ENCODE results near the gene FBXW2.

The FBXW2 gene

GRCh38 chr9:120713257-120714087, 79.7 kb downstream of the FBXW2 start:
- peak; percentile 35 for DNase-seq

DNA sequence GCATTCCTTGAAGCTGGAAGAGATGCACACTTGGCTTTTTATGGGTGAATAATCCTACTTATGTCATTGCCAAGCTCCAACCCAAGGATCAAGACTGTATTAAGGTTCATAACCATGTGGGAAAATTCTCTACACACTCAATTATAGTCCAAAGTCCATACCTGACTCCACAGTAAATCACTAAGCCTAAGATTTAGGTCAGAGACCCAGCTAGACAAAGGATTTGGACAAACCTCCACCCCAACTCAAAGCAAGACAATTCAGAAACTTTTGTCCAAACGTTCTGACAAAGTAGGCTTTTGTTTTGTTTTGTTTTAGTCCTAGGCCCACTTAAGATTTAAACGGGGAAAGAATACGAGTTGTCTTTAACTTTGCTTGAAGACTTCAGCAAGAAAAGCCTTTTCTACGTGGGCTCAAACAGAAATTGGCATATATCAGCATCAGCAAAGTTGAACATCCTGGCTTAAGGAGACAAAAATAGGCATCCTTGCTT, 80.6 kb downstream of the FBXW2 start:
- DNase-seq: no peak

DNA sequence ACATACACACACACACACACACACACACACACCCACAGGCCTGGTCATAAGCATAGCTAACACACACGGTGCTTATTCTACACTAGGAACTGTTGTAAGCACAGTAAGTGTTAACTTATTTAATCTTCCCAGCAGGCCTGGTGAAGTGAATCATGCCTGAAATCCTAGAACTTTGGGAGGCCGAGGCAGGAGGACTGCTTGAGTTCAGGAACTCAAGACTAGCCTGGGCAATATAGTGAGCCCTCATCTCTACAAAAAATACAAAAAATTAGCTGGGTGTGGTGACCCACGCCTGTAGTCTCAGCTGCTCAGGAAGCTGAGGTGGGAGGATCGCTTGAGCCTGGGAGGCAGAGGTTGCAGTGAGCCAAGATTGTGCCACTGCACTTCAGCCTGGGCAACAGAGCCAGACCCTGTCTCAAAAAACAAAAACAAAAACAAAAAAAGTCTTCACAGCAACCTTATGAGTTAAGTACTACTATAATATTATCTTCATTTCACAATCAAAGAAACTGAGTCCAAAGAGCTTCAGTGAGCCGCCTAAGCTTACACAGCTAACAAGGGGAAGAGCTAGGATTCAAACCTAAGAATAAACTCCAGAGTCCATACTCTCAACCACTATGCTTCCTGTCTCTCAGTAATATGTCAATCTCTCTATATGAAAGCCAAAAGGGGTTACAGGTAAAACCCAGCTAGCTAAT, 81.2 kb downstream of the FBXW2 start:
- peak; percentile 11 for DNase-seq

GRCh38 chr9:120711354-120711753, 81.9 kb downstream of the FBXW2 start:
- no peak for DNase-seq

- DNase-seq: no peak
Measured at GRCh38 chr9:120710110-120710981, 82.9 kb downstream of the FBXW2 start.

GRCh38 chr9:120708526-120709224, 84.5 kb downstream of the FBXW2 start:
- no peak for DNase-seq

- DNase-seq: no peak
Measured at GRCh38 chr9:120707170-120707569, 86.0 kb downstream of the FBXW2 start.
